DMS53 treated with DMSO at 0.1 percent for 48 hours (cell line): ENCODE data around the gene SLC4A11.
A peak's percentile ranks its signal among the peaks of the same experiment; 100 is the strongest.
"Not testable (repeated sequence)": the region's sequence is repeated elsewhere in the genome, so short reads cannot be mapped to it uniquely, and the experiment has no call there.

Experiments
- DNase-seq: peaks from one replicate; lab custom pipeline; 2025; ENCODE audit not compliant: unreplicated experiment; lab: John Stamatoyannopoulos, UW

Gene SLC4A11

GRCh38 chr20:3229158-3229557, 9.8 kb downstream of the SLC4A11 start:
- no peak for DNase-seq

DNA sequence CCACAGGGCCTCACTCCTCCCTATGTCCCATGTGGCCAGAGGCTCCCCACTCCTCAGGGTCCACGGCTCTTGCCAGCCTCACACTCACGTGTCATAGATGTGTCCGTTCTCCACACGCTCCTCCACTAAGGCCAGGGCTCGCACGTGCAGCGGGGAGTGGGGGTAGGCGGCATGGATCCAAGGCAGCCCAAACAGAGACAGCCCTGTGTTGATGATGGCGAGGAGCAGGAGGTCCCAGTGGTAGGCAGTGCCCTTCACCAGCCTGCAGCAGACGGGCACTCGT, 10.3 kb downstream of the SLC4A11 start:
- no peak for DNase-seq

- DNase-seq: no peak
Measured at GRCh38 chr20:3227936-3228749, 10.8 kb downstream of the SLC4A11 start.

DNA sequence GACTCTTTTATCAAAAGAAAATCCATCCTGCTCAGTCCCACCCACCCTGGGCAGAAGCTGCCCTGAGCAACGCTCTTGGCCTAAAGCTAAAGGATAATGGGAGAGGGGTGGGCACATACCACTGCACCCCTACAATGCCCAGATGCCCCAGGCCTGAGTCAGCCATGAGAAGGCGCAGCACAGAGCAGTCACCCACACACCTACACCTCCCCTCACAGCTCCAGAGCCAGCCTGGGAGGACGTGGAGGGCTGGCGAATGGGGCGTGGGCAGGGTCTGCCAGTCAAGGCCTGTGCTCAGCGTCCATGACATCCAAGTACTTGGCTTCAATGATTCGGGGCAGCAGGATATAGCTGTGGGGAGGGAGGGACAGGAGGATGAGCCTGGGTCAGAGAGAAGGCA, 11.5 kb downstream of the SLC4A11 start:
- DNase-seq: no peak

DNA sequence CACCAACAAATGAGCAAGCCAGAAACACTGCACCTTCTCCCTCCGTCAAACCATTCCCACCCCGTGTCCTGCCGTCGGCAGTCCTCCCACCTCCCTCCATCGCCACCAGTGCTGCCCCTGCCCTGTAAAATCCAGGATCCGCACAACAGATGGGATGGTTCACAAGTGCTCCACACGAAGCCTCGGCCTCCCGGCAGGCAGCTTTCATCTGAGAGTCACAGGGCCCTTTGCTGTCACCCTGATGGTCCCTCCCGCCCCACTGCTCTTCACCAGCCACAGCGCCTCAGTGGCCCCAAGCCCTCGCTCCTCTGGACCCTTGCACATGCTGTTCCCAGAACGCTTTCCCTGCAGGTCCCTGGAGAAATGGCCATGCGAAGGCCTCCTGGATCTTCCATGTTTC, 12.1 kb downstream of the SLC4A11 start:
- DNase-seq: no peak

GRCh38 chr20:3226093-3226492, 12.9 kb downstream of the SLC4A11 start:
- no peak for DNase-seq

DNA sequence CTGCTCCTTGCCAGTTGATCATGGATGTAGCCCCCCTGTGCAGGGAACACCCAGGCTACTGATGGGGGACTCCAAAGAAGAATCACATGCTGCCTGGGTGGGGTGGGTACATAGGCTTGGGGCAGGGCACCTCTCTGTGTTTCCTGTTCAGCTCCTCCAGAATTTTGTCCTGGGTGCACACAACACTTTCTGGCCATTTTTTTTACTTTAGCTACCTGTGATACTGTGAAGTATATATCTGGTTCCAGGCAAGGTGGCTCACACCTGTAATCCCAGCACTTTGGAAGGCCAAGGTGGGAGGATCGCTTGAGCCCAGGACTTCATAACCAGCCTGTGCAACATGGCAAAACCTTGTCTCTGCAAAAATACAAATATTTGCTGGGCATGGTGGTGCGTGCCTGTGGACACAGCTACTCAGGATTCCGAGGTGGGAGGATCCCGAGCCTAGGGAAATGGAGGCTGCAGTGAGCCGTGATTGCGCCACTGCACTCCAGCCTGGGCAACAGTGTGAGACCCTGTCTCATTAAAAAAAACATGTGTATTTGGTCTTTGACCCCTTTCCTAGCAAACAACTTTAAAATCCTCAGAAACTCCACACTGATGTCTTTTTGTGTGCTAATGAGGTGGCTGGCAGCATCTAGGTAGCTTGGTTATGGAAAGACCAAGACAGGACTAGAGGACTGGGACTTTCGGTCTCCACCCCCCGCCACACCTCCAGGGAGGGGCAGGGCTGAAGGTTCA, 14.1 kb downstream of the SLC4A11 start:
- DNase-seq: no peak

GRCh38 chr20:3223994-3224680, 14.9 kb downstream of the SLC4A11 start:
- no peak for DNase-seq

- DNase-seq: no peak
Measured at GRCh38 chr20:3223651-3223993, 15.4 kb downstream of the SLC4A11 start.

- peak; percentile 99 for DNase-seq
Measured at GRCh38 chr20:3222635-3223600, 16.1 kb downstream of the SLC4A11 start.

DNA sequence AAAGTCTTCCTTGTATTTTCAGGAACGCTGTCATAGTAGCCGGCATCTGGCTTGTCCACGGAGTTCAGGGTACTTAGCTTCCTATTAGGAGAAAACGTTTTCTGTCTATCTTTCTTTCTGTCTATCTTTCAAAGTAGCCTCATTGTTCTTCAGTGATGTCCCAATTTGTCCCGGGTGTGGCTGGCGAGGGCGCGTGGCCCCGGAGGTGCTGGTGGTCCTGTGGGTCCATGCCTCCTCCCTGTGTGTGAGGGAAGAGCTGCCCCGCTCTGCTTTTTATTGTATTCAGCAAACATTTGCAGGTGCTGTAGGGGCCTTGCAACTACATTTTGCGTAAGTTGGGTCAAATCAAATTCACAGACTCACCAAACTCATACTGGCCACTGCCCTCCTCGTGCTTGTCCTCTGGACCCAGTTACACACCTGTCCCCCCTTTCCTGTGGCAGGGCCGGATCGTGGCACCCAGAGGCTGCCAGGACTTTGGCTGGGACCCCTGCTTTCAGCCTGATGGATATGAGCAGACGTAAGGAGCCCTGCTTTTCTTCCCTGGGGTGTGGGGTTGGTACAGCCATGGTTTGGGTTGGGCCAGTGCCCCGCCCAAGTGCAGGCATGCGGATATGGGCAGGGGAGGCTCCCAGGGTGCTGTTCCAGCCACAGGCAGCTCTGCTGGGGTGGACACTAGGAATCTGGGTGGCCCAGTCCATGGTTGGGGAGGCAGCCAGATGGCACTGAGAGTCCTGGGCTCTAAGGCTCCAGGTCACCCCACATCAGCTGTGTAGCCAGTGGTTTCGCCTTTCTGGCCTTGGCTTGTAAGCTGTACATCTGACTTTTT, 17.4 kb downstream of the SLC4A11 start:
- DNase-seq: peak; percentile 49

DNA sequence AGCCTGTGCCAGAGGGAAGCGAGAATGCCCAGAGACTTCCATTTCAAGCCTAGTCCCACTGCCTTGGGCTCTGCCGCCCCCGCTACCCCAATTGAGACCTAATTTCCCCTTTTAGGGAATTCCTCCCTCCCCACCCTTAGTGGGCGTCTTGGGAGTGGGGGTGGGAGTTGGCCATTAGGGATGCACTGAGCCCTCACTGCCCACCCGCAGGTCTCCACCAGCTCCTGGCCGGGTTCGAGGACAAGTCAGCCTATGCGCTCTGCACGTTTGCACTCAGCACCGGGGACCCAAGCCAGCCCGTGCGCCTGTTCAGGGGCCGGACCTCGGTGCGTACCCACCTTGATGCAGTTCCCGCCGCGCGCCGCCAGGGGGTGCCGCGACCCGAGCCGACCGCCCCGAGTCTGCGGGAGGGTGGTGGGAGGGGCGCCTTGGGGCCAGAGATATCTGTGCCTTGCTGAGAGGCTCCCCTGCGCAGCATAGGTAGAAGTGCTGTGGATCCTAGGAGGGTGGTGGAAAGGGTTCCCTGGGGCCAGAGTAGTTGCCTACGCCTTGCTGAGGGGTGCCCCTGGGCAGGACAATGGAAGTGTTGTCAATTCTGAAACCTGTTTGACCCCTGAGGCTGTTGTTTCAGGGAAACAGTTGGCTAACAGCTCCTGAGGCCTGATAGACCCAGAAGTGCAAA, 20.5 kb downstream of the SLC4A11 start:
- peak; percentile 49 for DNase-seq

DNA sequence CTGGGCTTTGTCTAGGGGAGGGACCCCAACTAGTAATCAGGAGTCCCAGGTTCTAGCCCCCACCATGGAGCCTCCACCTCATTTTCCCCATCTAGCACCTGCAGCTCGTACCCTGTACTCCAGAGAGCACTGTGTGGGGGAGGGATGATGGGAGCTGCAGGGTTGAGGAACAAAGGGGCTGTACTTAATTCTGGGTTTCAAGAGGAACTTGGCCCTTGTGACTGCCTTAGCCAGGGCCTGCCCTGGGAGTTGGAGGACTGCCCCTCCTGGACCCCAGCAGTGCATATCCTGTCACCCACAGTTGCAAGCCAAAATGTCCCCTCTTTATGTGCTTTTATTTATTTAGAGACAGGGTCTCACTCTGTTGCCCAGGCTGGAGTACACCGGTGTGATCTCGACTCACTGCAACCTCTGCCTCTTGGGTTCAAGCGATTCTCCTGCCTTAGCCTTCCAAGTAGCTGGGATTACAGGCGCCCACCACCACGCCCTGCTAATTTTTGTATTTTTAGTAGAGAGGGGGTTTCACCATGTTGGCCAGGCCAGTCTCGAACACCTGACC, 23.6 kb downstream of the SLC4A11 start:
- not testable (repeated sequence) for DNase-seq

GRCh38 chr20:3213226-3213625, 25.8 kb downstream of the SLC4A11 start:
- DNase-seq: no peak

- no peak for DNase-seq
Measured at GRCh38 chr20:3210346-3210745, 28.6 kb downstream of the SLC4A11 start.

GRCh38 chr20:3209946-3210317, 29.1 kb downstream of the SLC4A11 start:
- no peak for DNase-seq

GRCh38 chr20:3209257-3209945, 29.6 kb downstream of the SLC4A11 start, which contains the start of gene ITPA:
ITPA (plus strand) TSS chr20:3209498; CDS start chr20:3209552, 54 bp downstream.
- peak; percentile 18 for DNase-seq

- peak; percentile 22 for DNase-seq
Measured at GRCh38 chr20:3208786-3209256, 30.2 kb downstream of the SLC4A11 start.
